Renal cortex interstitium (tissue), 11 donors: ENCODE data around the gene VN1R2. TPM values are rescaled to one million over a fixed set of nuclear protein-coding genes. Genes with fewer than 3 reads are reported as not detected.
A peak's percentile ranks its signal among the peaks of the same experiment; 100 is the strongest.

Experiments used
- DNase-seq, 11 donors: peaks; one replicate each; pipeline ENCODE4 v3.0.0-alpha.2; 2013; ENCODE audit warnings: low read depth in 9 of 11, low spot score in 4 of 11; ENCODE audit errors: extremely low read depth in 1 of 11
- polyA plus RNA-seq, 3 donors: library from polyadenylated mRNA; unstranded; fragments of 120-200 nt; gene quantifications; one replicate each; pipeline ENCODE4 v1.2.1, GENCODE V29; 2013; ENCODE audit not compliant: insufficient read length in 3 of 3

VN1R2 gene
- polyA plus RNA-seq, 3 donors: not detected

GRCh38 chr19:53308339-53308811 is 50.3 kb downstream of the VN1R2 start:
- DNase-seq: peak in 10 of 11 donors; percentile 15 to 46 (median 28)

Other genes with a start within 250 kb of the VN1R2 start
- under 1 TPM; 0.07 to 0.11 (median 0.09) TPM for gene ERVV-1, start 244.4 kb upstream of the VN1R2 start, polyA plus RNA-seq
- gene ERVV-2, start 213.6 kb upstream of the VN1R2 start, polyA plus RNA-seq: under 1 TPM in 1 of 3 donors, not detected in 2; 0.06 TPM
- gene ZNF160, start 154.9 kb upstream of the VN1R2 start, polyA plus RNA-seq: 10 to 100 TPM; 41.9 to 92.3 (median 46.9) TPM
- gene ZNF415, start 125.4 kb upstream of the VN1R2 start, polyA plus RNA-seq: 10 to 100 TPM; 21.9 to 30.5 (median 24.0) TPM
- gene ZNF347, start 99.2 kb upstream of the VN1R2 start, polyA plus RNA-seq: 10 to 100 TPM; 11.0 to 13.7 (median 12.9) TPM
- 1 to 10 TPM; 6.8 to 9.3 (median 7.7) TPM for gene ZNF665, start 64.9 kb upstream of the VN1R2 start, polyA plus RNA-seq
- gene ZNF677, start 3.4 kb upstream of the VN1R2 start, polyA plus RNA-seq: 10 to 100 TPM; 46.6 to 57.0 (median 54.8) TPM
- not detected for gene VN1R4, start 9.4 kb downstream of the VN1R2 start, polyA plus RNA-seq
- 10 to 100 TPM in 1 of 3 donors, 1 to 10 TPM in 2; 8.4 to 10.4 (median 8.4) TPM for gene ZNF845, start 75.5 kb downstream of the VN1R2 start, polyA plus RNA-seq
- gene ZNF525, start 107.4 kb downstream of the VN1R2 start, polyA plus RNA-seq: 10 to 100 TPM in 2 of 3 donors, 1 to 10 TPM in 1; 9.9 to 15.4 (median 12.9) TPM
- gene ZNF765, start 136.9 kb downstream of the VN1R2 start, polyA plus RNA-seq: 10 to 100 TPM; 11.0 to 12.1 (median 11.1) TPM
- gene ZNF761, start 173.7 kb downstream of the VN1R2 start, polyA plus RNA-seq: 10 to 100 TPM; 12.3 to 13.7 (median 12.9) TPM
- gene ZNF813, start 209.4 kb downstream of the VN1R2 start, polyA plus RNA-seq: 1 to 10 TPM; 6.2 to 7.4 (median 6.5) TPM